Liver (tissue), 9 donors: ENCODE measurements around the gene CCNI2. TPM values are rescaled to one million over a fixed set of nuclear protein-coding genes. Genes with fewer than 3 reads are reported as not detected.

Source experiments
- DNase-seq: peaks from one replicate; pipeline ENCODE4 v3.0.0-alpha.2; 2017; ENCODE audit warnings: low spot score
- H3K27ac ChIP-seq, 2 donors: one replicate each; pipeline ENCODE4 v1.7.0; 2013; ENCODE audit warnings: inconsistent platforms in 2 of 2, low read length in 2 of 2, control low read depth in 1 of 2, low read depth in 1 of 2, mild to moderate bottlenecking in 1 of 2
- H3K27me3 ChIP-seq, 4 donors: one replicate each; pipeline versions ENCODE4 v1.6.1 to v1.7.0; 2013; ENCODE audit warnings: low read length in 3 of 4, inconsistent platforms in 1 of 4, mild to moderate bottlenecking in 1 of 4, moderate library complexity in 1 of 4; ENCODE audit not compliant: control insufficient read depth in 4 of 4, insufficient read depth in 4 of 4
- H3K36me3 ChIP-seq, 4 donors: one replicate each; pipeline versions ENCODE4 v1.6.1 to v1.7.0; 2013; ENCODE audit warnings: low read length in 3 of 4, mild to moderate bottlenecking in 3 of 4, low read depth in 1 of 4, moderate library complexity in 1 of 4; ENCODE audit not compliant: control insufficient read depth in 4 of 4, insufficient read depth in 3 of 4
- H3K4me1 ChIP-seq, 4 donors: one replicate each; pipeline versions ENCODE4 v1.6.1 to v1.7.0; 2013; ENCODE audit warnings: low read length in 3 of 4, mild to moderate bottlenecking in 3 of 4, moderate library complexity in 1 of 4; ENCODE audit not compliant: control insufficient read depth in 4 of 4, insufficient read depth in 4 of 4
- H3K4me3 ChIP-seq, 3 donors: one replicate each; pipeline versions ENCODE4 v1.6.1 to v1.7.0; 2013; ENCODE audit warnings: low read length in 3 of 3, control low read depth in 1 of 3, low read depth in 1 of 3, mild to moderate bottlenecking in 1 of 3
- H3K9ac ChIP-seq, 2 donors: one replicate each; pipeline ENCODE4 v1.7.0; 2013; ENCODE audit warnings: low read length in 2 of 2, mild to moderate bottlenecking in 2 of 2, moderate library complexity in 2 of 2, control low read depth in 1 of 2, low read depth in 1 of 2
- H3K9me3 ChIP-seq, 4 donors: one replicate each; pipeline versions ENCODE4 v1.6.1 to v1.7.0; 2013; ENCODE audit warnings: low read length in 3 of 4; ENCODE audit not compliant: control insufficient read depth in 4 of 4
- CTCF ChIP-seq: fragments of 150-350 bp; IDR thresholded peaks from 2 replicates; pipeline ENCODE4 v1.5.1; 2017; ENCODE audit warnings: improper control_type of control experiment, low read depth, low read length; ENCODE audit not compliant: missing input control
- EGR1 ChIP-seq, 2 donors: IDR thresholded peaks; 2 replicates each; pipeline ENCODE4 v1.6.1; 2016 to 2018; ENCODE audit warnings: antibody characterized with exemption in 2 of 2, low read depth in 2 of 2
- FOXA1 ChIP-seq: IDR thresholded peaks from 2 replicates; pipeline ENCODE4 v1.6.1; 2016; ENCODE audit warnings: antibody characterized with exemption
- GABPA ChIP-seq, 2 donors: IDR thresholded peaks in 1 of 2; conservative IDR thresholded peaks in 1 of 2; 2 replicates each; pipeline ENCODE4 v1.6.1; 2016; ENCODE audit warnings: antibody characterized with exemption in 2 of 2, mild to moderate bottlenecking in 1 of 2, moderate library complexity in 1 of 2
- HNF4G ChIP-seq: IDR thresholded peaks from 2 replicates; pipeline ENCODE4 v1.6.1; 2016; ENCODE audit warnings: antibody characterized with exemption
- JUND ChIP-seq, 2 donors: IDR thresholded peaks; 2 replicates each; pipeline ENCODE4 v1.6.1; 2016; ENCODE audit warnings: antibody characterized with exemption in 2 of 2
- NR2F2 ChIP-seq: IDR thresholded peaks from 2 replicates; pipeline ENCODE4 v1.6.1; 2016; ENCODE audit warnings: antibody characterized with exemption
- RAD21 ChIP-seq, 2 donors: IDR thresholded peaks; 2 replicates each; pipeline ENCODE4 v1.6.1; 2016; ENCODE audit warnings: antibody characterized with exemption in 2 of 2, mild to moderate bottlenecking in 2 of 2
- REST ChIP-seq: IDR thresholded peaks from 2 replicates; pipeline ENCODE4 v1.6.1; 2016; ENCODE audit warnings: antibody characterized with exemption, mild to moderate bottlenecking
- SP1 ChIP-seq: IDR thresholded peaks from 2 replicates; pipeline ENCODE4 v1.6.1; 2018; ENCODE audit warnings: antibody characterized with exemption, mild to moderate bottlenecking
- TAF1 ChIP-seq: conservative IDR thresholded peaks from 2 replicates; pipeline ENCODE4 v1.6.1; 2016; ENCODE audit warnings: antibody characterized with exemption, mild to moderate bottlenecking
- YY1 ChIP-seq: IDR thresholded peaks from 2 replicates; pipeline ENCODE4 v1.6.1; 2016; ENCODE audit warnings: antibody characterized with exemption, mild to moderate bottlenecking
- WGBS: extraction: QIAGEN DNeasy Blood & Tissue Kit; methylation state at CpG from one replicate; pipeline ENCODE4 v1.1.7; 2013; 5-methylcytosine and 5-hydroxymethylcytosine counted together
- polyA plus RNA-seq, 2 donors: library from polyadenylated mRNA; stranded (reverse) in 1 of 2; unstranded in 1 of 2; fragments of 200-250 nt in 1 of 2; fragments of >200 nt in 1 of 2; fragmentation: Nextera tagmentation in 1 of 2; extraction: Ambion mirVana in 1 of 2; gene quantifications; one replicate each; pipeline versions ENCODE4 v1.2.1 to v1.2.3, GENCODE V29; 2013 to 2015
- total RNA-seq, 2 donors: library from RNA; depleted of rRNA; stranded (reverse); fragments of >200 nt; gene quantifications; one replicate each; pipeline ENCODE4 v1.2.3, GENCODE V29; 2014
- donor health status: healthy.
- donor health status: healthy.
- donor health status: healthy.
- donor health status: healthy.
- donor health status: healthy.

Gene CCNI2
- total and polyA plus RNA-seq, 4 donors: 0.02 to 0.57 (median 0.11) TPM

DNA sequence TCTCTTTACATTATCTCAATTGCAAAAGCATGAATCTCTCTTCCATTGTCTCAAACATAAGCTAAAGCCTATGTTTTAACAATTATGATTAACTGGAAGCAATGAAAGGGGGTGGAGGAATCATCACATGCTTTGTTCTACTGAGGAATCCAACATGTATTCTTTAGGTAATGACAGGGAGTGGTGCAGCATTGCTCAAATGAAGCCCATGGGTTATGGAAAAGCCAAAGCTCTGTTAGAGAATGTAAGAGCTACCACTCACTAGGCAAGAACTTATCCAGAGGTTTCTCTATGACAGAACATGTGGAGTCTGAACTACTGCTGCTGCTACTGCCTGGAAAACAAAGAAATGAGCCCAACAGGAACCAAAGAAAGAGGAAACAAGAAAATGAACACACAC lies 38.6 kb upstream of the CCNI2 start:
- Histone ChIP-seq H3K4me1 (no peaks in the 10 kb centered on the region), H3K9ac (no peak overlapping the region), H3K9me3 (no peaks in the 10 kb centered on the region), H3K4me3 (no peak overlapping the region), H3K36me3 (peaks cover 0 to 2% (median 0%) of the 10 kb centered on the region in 4 donors), H3K27me3 (no peaks in the 10 kb centered on the region), H3K27ac (no peak overlapping the region)
- DNase-seq: no peak
- TF ChIP-seq RAD21 (IDR thresholded peaks at IDR 0.05) (no peak), HNF4G (no peak), JUND (IDR thresholded peaks at IDR 0.05) (no peak), YY1 (no peak), GABPA (IDR thresholded peaks at IDR 0.05 in 1 of 2, conservative IDR thresholded peaks at IDR 0.05 in 1 of 2) (no peak), REST (no peak), EGR1 (IDR thresholded peaks at IDR 0.05; ENCODE audit: low read depth in 2 of 2) (no peak), CTCF (no peak), SP1 (no peak), TAF1 (no peak), NR2F2 (no peak), FOXA1 (no peak)

GRCh38 chr5:132714456-132715307 lies 32.5 kb upstream of the CCNI2 start:
- DNase-seq: no peak
- WGBS: 67% methylated on average over 11 of the region's 11 CpGs
- TF ChIP-seq RAD21 (IDR thresholded peaks at IDR 0.05) (peak; percentile 66 to 67), FOXA1 (no peak), CTCF (peak; percentile 32), SP1 (no peak)
- H3K9me3 ChIP-seq: no peaks in the 10 kb centered on the region
- H3K27me3 ChIP-seq: no peaks in the 10 kb centered on the region
- no peaks in the 10 kb centered on the region for H3K4me1 ChIP-seq
- H3K36me3 ChIP-seq: no peaks in the 10 kb centered on the region
- H3K27ac ChIP-seq: no peak overlapping the region
- H3K9ac ChIP-seq: no peak overlapping the region
- no peak overlapping the region for H3K4me3 ChIP-seq
